Astrocyte (in vitro differentiated cells and primary cell): ENCODE measurements around the gene NEK10. TPM values are rescaled to one million over a fixed set of nuclear protein-coding genes. Genes with fewer than 3 reads are reported as not detected.

Experiments
- DNase-seq: peaks from one replicate; pipeline ENCODE4 v3.0.0-alpha.2; 2010; ENCODE audit warnings: low read depth
- FAIRE-seq: peaks from 2 replicates; lab custom pipeline; 2011; peaks lifted over from hg19 to GRCh38; lab: Jason Lieb, UNC
- H2AFZ ChIP-seq: 2 replicates; pipeline ENCODE4 v1.6.0; 2012; ENCODE audit warnings: low read depth, low read length, inconsistent platforms
- H3K27ac ChIP-seq: 2 replicates; pipeline ENCODE4 v1.5.1; 2011; ENCODE audit warnings: low read depth, low read length, inconsistent platforms
- H3K27me3 ChIP-seq: 2 replicates; pipeline ENCODE4 v1.6.0; 2011; ENCODE audit warnings: low read length, inconsistent platforms; ENCODE audit not compliant: insufficient read depth
- H3K36me3 ChIP-seq: 2 replicates; pipeline ENCODE4 v1.5.1; 2011; ENCODE audit warnings: low read length, inconsistent platforms; ENCODE audit not compliant: insufficient read depth
- H3K4me1 ChIP-seq: 2 replicates; pipeline ENCODE4 v1.5.1; 2011; ENCODE audit warnings: low read length, inconsistent platforms; ENCODE audit not compliant: insufficient read depth
- H3K4me2 ChIP-seq: 2 replicates; pipeline ENCODE4 v1.6.0; 2012; ENCODE audit warnings: low read length, inconsistent platforms
- H3K4me3 ChIP-seq: 2 replicates; pipeline ENCODE4 v1.5.1; 2011; ENCODE audit warnings: low read depth, mild to moderate bottlenecking, low read length, inconsistent platforms; ENCODE audit not compliant: insufficient read depth
- H3K79me2 ChIP-seq: 2 replicates; pipeline ENCODE4 v1.6.0; 2012; ENCODE audit warnings: mild to moderate bottlenecking, low read length, inconsistent platforms; ENCODE audit not compliant: insufficient read depth
- H3K9ac ChIP-seq: 2 replicates; pipeline ENCODE4 v1.6.0; 2012; ENCODE audit warnings: mild to moderate bottlenecking, low read length, inconsistent platforms
- H3K9me3 ChIP-seq: 2 replicates; pipeline ENCODE4 v1.5.1; 2012; ENCODE audit warnings: low read depth, mild to moderate bottlenecking, low read length, inconsistent platforms; ENCODE audit not compliant: insufficient read depth
- H4K20me1 ChIP-seq: 2 replicates; pipeline ENCODE4 v1.6.0; 2012; ENCODE audit warnings: low read length, inconsistent platforms; ENCODE audit not compliant: insufficient read depth
- H3K27ac Mint-ChIP-seq: one replicate; pipeline ENCODE4 v1.8.0; 2021; ENCODE audit warnings: mild to moderate bottlenecking, mixed read lengths; ENCODE audit not compliant: unreplicated experiment
- H3K27me3 Mint-ChIP-seq: one replicate; pipeline ENCODE4 v1.8.0; 2021; ENCODE audit warnings: low read depth, mixed read lengths; ENCODE audit not compliant: unreplicated experiment
- H3K36me3 Mint-ChIP-seq: one replicate; pipeline ENCODE4 v1.8.0; 2021; ENCODE audit warnings: low read depth, mixed read lengths; ENCODE audit not compliant: unreplicated experiment
- H3K4me1 Mint-ChIP-seq: one replicate; pipeline ENCODE4 v1.8.0; 2021; ENCODE audit warnings: low read depth, mixed read lengths; ENCODE audit not compliant: unreplicated experiment
- H3K4me3 Mint-ChIP-seq: one replicate; pipeline ENCODE4 v1.8.0; 2021; ENCODE audit warnings: mild to moderate bottlenecking, moderate library complexity, mixed read lengths; ENCODE audit not compliant: unreplicated experiment
- H3K9me3 Mint-ChIP-seq: one replicate; pipeline ENCODE4 v1.8.0; 2021; ENCODE audit warnings: mild to moderate bottlenecking, mixed read lengths; ENCODE audit not compliant: unreplicated experiment
- CTCF ChIP-seq: IDR thresholded peaks from 2 replicates; pipeline ENCODE4 v1.5.1; 2011; ENCODE audit warnings: low read depth, mild to moderate bottlenecking, inconsistent platforms, low read length, moderate library complexity; ENCODE audit not compliant: insufficient read depth
- EZH2 ChIP-seq: IDR thresholded peaks from 2 replicates; pipeline ENCODE4 v1.6.1; 2012; ENCODE audit warnings: mild to moderate bottlenecking, low read length, inconsistent platforms; ENCODE audit not compliant: insufficient read depth
- total RNA-seq: library from RNA; stranded (reverse); gene quantifications from 2 replicates; pipeline ENCODE4 v1.2.1, GENCODE V29; 2021

NEK10 gene
- total RNA-seq, 1 donor from 2014 or later, result 3.2 TPM

DNA sequence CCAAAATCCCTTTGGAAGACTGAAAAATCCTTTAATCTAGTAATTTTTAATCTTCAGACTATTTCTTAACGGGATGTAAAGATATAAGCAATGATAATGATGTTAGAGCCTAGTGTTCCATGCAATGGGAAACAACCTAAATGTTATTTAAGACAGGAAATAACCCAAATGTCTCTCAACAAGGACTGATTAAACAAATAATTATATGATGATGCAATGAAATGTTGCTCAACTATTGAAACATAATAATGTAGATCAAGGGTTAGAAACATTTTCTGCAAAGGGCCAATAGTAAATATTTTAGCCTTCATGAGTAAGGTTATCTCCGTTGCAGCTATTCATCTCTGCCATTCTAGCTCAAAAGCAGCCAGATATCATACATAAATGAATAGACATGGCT, 275.4 kb downstream of the NEK10 start:
- Histone ChIP-seq H2AFZ (no peak overlapping the region), H3K4me2 (no peak overlapping the region), H3K79me2 (no peaks in the 10 kb centered on the region), H3K9me3 (no peaks in the 10 kb centered on the region), H3K27me3 (no peaks in the 10 kb centered on the region), H3K36me3 (no peaks in the 10 kb centered on the region), H3K4me3 (no peak overlapping the region), H3K27ac (no peak overlapping the region), H4K20me1 (no peaks in the 10 kb centered on the region), H3K4me1 (no peaks in the 10 kb centered on the region), H3K9ac (no peak overlapping the region)
- Mint-ChIP-seq H3K27ac (no peak overlapping the region), H3K36me3 (no peaks in the 10 kb centered on the region), H3K27me3 (no peaks in the 10 kb centered on the region), H3K4me1 (no peaks in the 10 kb centered on the region), H3K4me3 (no peak overlapping the region), H3K9me3 (peaks cover 2% of the 10 kb centered on the region)
- FAIRE-seq (no peak), DNase-seq (no peak)
- TF ChIP-seq CTCF, result no peak
- no peak for TF ChIP-seq EZH2

- Histone ChIP-seq H3K4me1 (no peaks in the 10 kb centered on the region), H3K4me3 (no peak overlapping the region), H2AFZ (no peak overlapping the region), H3K9ac (no peak overlapping the region), H4K20me1 (no peaks in the 10 kb centered on the region), H3K9me3 (no peaks in the 10 kb centered on the region), H3K27me3 (no peaks in the 10 kb centered on the region), H3K36me3 (no peaks in the 10 kb centered on the region), H3K79me2 (no peaks in the 10 kb centered on the region), H3K4me2 (no peak overlapping the region), H3K27ac (no peak overlapping the region)
- no peak for FAIRE-seq
- no peaks in the 10 kb centered on the region for H3K4me1 Mint-ChIP-seq
- no peak overlapping the region for H3K4me3 Mint-ChIP-seq
- H3K27me3 Mint-ChIP-seq, result no peaks in the 10 kb centered on the region
- TF ChIP-seq CTCF (no peak), EZH2 (no peak)
- peaks cover 2% of the 10 kb centered on the region for H3K9me3 Mint-ChIP-seq
- no peak overlapping the region for H3K27ac Mint-ChIP-seq
- DNase-seq, result no peak
- H3K36me3 Mint-ChIP-seq, result no peaks in the 10 kb centered on the region
Observed at GRCh38 chr3:27090275-27091041, 278.7 kb downstream of the NEK10 start.

DNA sequence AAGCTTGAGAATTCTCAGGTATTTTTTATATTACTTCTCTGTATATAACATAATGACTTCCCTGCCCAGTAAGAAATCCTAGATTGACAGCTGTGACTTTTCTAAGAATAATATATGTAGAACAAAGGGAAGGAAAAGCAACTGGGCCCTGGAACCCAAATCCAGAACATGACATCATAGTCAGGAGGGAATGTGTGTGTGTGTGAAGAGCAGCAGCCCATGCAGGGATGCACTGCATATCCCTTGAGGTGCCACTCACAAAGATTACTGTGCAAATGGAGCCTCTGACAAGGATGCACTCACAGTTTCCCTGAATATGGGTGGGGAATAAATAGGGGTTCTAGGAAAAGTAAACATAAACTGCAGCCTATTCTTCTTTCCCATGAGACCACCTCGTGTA, 279.5 kb downstream of the NEK10 start:
- no peaks in the 10 kb centered on the region for H4K20me1 ChIP-seq
- no peaks in the 10 kb centered on the region for H3K27me3 ChIP-seq
- DNase-seq (no peak), FAIRE-seq (no peak)
- no peaks in the 10 kb centered on the region for H3K4me1 Mint-ChIP-seq
- no peak overlapping the region for H3K27ac Mint-ChIP-seq
- H3K4me2 ChIP-seq, result no peak overlapping the region
- H3K36me3 ChIP-seq, result no peaks in the 10 kb centered on the region
- H3K9me3 Mint-ChIP-seq, result peaks cover 2% of the 10 kb centered on the region
- TF ChIP-seq EZH2, result no peak
- TF ChIP-seq CTCF, result no peak
- H3K27me3 Mint-ChIP-seq, result no peaks in the 10 kb centered on the region
- no peaks in the 10 kb centered on the region for H3K79me2 ChIP-seq
- H3K36me3 Mint-ChIP-seq, result no peaks in the 10 kb centered on the region
- no peak overlapping the region for H2AFZ ChIP-seq
- H3K4me3 ChIP-seq, result no peak overlapping the region
- no peak overlapping the region for H3K9ac ChIP-seq
- H3K27ac ChIP-seq, result no peak overlapping the region
- no peaks in the 10 kb centered on the region for H3K4me1 ChIP-seq
- no peak overlapping the region for H3K4me3 Mint-ChIP-seq
- H3K9me3 ChIP-seq, result no peaks in the 10 kb centered on the region
